Measurements from ENCODE around the gene HLA-DPB1.

Gene HLA-DPB1

DNA sequence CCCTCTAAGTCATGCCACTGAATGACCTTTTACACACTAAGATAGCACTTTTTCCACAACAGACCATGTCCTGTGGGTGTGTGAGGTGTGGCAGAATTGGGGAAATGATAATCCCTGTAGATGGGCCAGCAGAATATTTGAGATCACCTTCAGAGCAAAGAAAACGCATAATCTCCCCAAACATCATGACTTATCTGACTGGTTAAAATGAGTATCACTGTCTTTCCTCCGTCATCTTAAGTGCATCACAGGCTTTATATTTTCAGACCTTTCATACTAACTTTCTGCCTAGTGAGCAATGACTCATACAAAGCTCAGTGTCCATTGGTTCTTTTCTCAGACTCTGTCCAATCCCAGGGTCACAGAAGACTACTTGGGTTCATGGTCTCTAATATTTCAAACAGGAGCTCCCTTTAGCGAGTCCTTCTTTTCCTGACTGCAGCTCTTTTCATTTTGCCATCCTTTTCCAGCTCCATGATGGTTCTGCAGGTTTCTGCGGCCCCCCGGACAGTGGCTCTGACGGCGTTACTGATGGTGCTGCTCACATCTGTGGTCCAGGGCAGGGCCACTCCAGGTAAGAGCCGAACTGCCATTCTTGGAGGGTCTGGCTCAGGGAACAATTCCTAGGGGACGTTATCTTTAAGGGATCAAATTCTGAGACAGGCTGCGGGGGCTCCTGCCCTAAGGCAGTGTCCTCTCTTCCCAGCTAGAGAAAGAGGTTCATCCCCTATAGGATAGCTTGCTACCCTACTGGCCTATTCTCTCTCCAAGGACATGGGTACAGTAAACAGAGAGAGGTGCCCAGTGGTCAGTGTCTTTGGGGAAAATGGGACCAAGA lies at the start of gene HLA-DPB1:
Gene HLA-DPB1, plus strand, starts transcription at position 423 of the 838 bp plus-strand sequence. Its CDS starts 52 bp downstream, at position 475.
- TF ChIP-seq, protein P1, sequence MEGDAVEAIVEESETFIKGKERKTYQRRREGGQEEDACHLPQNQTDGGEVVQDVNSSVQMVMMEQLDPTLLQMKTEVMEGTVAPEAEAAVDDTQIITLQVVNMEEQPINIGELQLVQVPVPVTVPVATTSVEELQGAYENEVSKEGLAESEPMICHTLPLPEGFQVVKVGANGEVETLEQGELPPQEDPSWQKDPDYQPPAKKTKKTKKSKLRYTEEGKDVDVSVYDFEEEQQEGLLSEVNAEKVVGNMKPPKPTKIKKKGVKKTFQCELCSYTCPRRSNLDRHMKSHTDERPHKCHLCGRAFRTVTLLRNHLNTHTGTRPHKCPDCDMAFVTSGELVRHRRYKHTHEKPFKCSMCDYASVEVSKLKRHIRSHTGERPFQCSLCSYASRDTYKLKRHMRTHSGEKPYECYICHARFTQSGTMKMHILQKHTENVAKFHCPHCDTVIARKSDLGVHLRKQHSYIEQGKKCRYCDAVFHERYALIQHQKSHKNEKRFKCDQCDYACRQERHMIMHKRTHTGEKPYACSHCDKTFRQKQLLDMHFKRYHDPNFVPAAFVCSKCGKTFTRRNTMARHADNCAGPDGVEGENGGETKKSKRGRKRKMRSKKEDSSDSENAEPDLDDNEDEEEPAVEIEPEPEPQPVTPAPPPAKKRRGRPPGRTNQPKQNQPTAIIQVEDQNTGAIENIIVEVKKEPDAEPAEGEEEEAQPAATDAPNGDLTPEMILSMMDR (IDR thresholded peaks at IDR 0.05), result no peak
- H3K4me3 ChIP-seq, result peak within 1 kb of the TSS; percentile 57
- H3K27ac ChIP-seq, result peak within 1 kb of the TSS; percentile 32 to 73
- no peak for DNase-seq (ENCODE audit: low spot score)

GRCh38 chr6:33028220-33028849 lies 47.5 kb upstream of the HLA-DPB1 start:
- Histone ChIP-seq H3K27ac (peak overlapping the region in 1 of 2 donors; percentile 77), H3K4me3 (no peak overlapping the region)
- no peak for DNase-seq (ENCODE audit: low spot score)
- TF ChIP-seq, protein P1 (IDR thresholded peaks at IDR 0.05), result no peak

GRCh38 chr6:33029328-33030184 lies 46.2 kb upstream of the HLA-DPB1 start:
- TF ChIP-seq, protein P1 (IDR thresholded peaks at IDR 0.05), result no peak
- DNase-seq (ENCODE audit: low spot score), result no peak

GRCh38 chr6:33030245-33030644 lies 45.5 kb upstream of the HLA-DPB1 start:
- no peak for DNase-seq (ENCODE audit: low spot score)
- TF ChIP-seq, protein P1 (IDR thresholded peaks at IDR 0.05), result no peak
- H3K27ac ChIP-seq, result peak overlapping the region in 1 of 2 donors; percentile 77
- no peak overlapping the region for H3K4me3 ChIP-seq

More at GRCh38 chr6:33029328-33030184, 46.2 kb upstream of the HLA-DPB1 start:
- Histone ChIP-seq H3K4me3 (no peak overlapping the region), H3K27ac (peak overlapping the region; percentile 16 to 77)

DNA sequence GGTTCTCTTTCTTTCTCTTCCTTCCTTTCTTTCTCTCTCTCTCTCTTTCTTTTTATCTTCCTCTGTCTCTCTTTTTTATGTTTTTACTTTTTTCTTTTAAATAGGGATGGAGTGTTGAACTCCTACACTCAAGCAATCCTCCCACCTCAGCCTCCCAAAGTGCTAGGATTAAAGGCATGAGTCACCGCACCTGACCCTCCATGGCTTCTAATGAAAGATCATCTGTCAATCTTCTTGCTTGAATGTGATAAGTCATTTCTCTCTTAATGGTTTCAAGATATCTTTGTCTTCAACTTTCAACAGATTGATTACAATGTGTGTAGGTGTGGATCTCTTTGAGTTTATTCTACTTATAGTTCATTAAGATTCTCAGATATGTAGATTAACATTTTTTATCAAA lies 41.2 kb upstream of the HLA-DPB1 start:
- no peak for DNase-seq (ENCODE audit: low spot score)
- TF ChIP-seq, protein P1 (IDR thresholded peaks at IDR 0.05), result no peak
- no peak overlapping the region for H3K4me3 ChIP-seq
- no peak overlapping the region for H3K27ac ChIP-seq

- TF ChIP-seq, protein P1 (IDR thresholded peaks at IDR 0.05), result no peak
- DNase-seq (ENCODE audit: low spot score), result no peak
- Histone ChIP-seq H3K27ac (no peak overlapping the region), H3K4me3 (no peak overlapping the region)
These were observed 39.3 kb upstream of the HLA-DPB1 start for GRCh38 chr6:33036535-33036934.

Data from coronary artery (tissue), 2 donors.